ENCODE data around the gene TTC19. TPM values are rescaled to one million over a fixed set of nuclear protein-coding genes. Genes with fewer than 3 reads are reported as not detected.

TTC19 gene
- polyA plus RNA-seq, 1 donor (not counting 4 experiments of a cell fraction or from before 2014, with no cell fraction given): 14.3 TPM

DNA sequence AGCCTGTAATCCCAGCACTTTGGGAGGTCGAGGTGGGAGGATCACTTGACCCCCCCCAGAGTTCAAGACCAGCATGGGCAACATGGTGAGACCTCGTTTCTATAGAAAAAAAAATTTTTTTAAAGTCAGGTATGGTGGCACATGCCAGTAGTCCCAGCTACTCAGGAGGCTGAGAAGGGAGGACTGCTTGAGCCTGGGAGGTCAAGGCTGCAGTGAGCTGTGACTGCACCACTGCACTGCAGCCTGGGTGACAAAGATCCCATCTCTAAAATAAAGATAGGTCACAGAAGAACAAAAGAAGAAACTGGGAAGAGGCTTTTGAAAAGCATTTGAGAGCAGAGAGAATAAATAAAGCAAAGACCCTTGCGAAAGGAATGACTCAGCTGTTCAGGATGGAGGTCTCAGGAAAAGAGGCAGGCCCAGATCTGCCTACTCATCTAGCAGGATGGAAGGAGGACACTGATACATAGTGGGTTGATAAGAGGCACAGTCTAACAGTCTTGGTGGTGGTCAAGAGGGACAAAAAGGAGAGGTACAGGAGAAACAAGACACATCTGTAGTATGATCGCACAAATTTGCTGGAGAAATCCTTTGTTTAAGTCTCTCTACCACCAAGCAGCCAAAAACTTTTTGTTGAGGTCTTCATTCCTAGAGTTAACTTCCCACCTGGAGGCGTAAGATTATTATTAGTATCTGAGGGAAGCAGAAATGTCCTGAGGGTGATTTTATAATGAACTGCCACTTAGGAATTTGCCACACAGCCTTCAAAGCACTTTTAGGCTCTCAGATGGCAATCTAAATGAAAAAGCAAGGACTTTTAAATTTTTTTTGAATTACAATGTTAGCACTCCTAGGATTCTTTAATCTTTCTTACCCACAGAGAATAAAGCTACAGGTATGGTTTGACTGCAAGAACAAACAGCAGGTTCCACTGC is 17.7 kb upstream of the TTC19 start:
- peaks cover 15 to 43% of the 10 kb centered on the region in 2 experiments for H3K36me3 ChIP-seq (ENCODE audit: control insufficient read depth in 2 of 2, extremely low read depth in 1 of 2, insufficient read depth in 2 of 2, low read length in 2 of 2)
- peaks cover 2% of the 10 kb centered on the region for H3K9me1 ChIP-seq (ENCODE audit: control insufficient read depth, extremely low read depth, insufficient read depth, low read length)
- H3K79me2 ChIP-seq (ENCODE audit: control insufficient read depth, insufficient read depth, low read length): peaks cover 10% of the 10 kb centered on the region
- H3K4me2 ChIP-seq (ENCODE audit: control insufficient read depth, extremely low read depth, insufficient read depth, low read depth, low read length): peak overlapping the region; percentile 53
- no peaks in the 10 kb centered on the region for H3K9me3 ChIP-seq (ENCODE audit: control insufficient read depth, low read depth, low read length)
- TF ChIP-seq EZH2 (IDR thresholded peaks at IDR 0.05; ENCODE audit: low read length): no peak
- TF ChIP-seq, protein P1, sequence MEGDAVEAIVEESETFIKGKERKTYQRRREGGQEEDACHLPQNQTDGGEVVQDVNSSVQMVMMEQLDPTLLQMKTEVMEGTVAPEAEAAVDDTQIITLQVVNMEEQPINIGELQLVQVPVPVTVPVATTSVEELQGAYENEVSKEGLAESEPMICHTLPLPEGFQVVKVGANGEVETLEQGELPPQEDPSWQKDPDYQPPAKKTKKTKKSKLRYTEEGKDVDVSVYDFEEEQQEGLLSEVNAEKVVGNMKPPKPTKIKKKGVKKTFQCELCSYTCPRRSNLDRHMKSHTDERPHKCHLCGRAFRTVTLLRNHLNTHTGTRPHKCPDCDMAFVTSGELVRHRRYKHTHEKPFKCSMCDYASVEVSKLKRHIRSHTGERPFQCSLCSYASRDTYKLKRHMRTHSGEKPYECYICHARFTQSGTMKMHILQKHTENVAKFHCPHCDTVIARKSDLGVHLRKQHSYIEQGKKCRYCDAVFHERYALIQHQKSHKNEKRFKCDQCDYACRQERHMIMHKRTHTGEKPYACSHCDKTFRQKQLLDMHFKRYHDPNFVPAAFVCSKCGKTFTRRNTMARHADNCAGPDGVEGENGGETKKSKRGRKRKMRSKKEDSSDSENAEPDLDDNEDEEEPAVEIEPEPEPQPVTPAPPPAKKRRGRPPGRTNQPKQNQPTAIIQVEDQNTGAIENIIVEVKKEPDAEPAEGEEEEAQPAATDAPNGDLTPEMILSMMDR (optimal IDR thresholded peaks at IDR 0.05 in 1 of 3, IDR thresholded peaks at IDR 0.05 in 1 of 3, conservative IDR thresholded peaks at IDR 0.05 in 1 of 3; ENCODE audit: extremely low read depth in 1 of 3, insufficient read depth in 2 of 3, low read length in 3 of 3): no peak
- dilution Hi-C loops (cut with MboI; ENCODE audit: extremely low pct_ligation_motif_present, low sequenced_read_pairs): no loop called here
- no peak overlapping the region for H2AFZ ChIP-seq (ENCODE audit: control insufficient read depth, low read length)
- FAIRE-seq (peak; percentile 85), DNase-seq (ENCODE audit: low read depth, low spot score) (no peak)
- H4K20me1 ChIP-seq (ENCODE audit: control insufficient read depth, extremely low read depth, insufficient read depth, low read length): no peaks in the 10 kb centered on the region
- H3K27me3 ChIP-seq (ENCODE audit: control insufficient read depth, extremely low read depth, insufficient read depth, low read length): no peaks in the 10 kb centered on the region
- H3K9ac ChIP-seq (ENCODE audit: control insufficient read depth, extremely low read depth, insufficient read depth, low read length): no peak overlapping the region
- H3K27ac ChIP-seq (ENCODE audit: control insufficient read depth, insufficient read depth, low read length): peak overlapping the region; percentile 32
- no peak overlapping the region for H3K4me3 ChIP-seq (ENCODE audit: control insufficient read depth in 2 of 3, extremely low read depth in 1 of 3, insufficient read depth in 2 of 3, low read depth in 1 of 3, low read length in 3 of 3)
- peaks cover 32% of the 10 kb centered on the region for H3K4me1 ChIP-seq (ENCODE audit: control insufficient read depth, extremely low read depth, insufficient read depth, low read length)

DNA sequence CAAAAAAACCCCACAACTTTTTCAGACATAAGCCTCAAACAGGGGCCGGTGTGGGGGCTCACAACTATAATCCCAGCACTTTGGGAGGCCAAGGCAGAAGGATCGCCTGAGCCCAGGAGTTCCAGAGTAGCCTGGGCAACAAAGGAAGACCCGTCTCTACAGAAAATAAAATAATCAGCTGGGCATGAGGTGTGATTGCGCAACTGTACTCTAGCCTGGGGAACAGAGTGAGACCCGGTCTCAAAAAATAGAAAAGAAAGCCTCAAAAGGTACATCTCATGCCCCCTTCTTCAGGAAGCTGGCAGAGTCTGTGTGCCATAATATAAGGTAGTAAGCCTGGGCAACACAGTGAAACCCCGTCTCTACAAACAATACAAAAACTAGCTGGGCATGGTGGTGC is 3.3 kb upstream of the TTC19 start:
- Histone ChIP-seq H4K20me1 (ENCODE audit: control insufficient read depth, extremely low read depth, insufficient read depth, low read length) (peaks cover 9% of the 10 kb centered on the region), H3K9ac (ENCODE audit: control insufficient read depth, extremely low read depth, insufficient read depth, low read length) (no peak overlapping the region), H3K4me3 (ENCODE audit: control insufficient read depth in 2 of 3, extremely low read depth in 1 of 3, insufficient read depth in 2 of 3, low read depth in 1 of 3, low read length in 3 of 3) (no peak overlapping the region), H3K27ac (ENCODE audit: control insufficient read depth, insufficient read depth, low read length) (no peak overlapping the region), H3K9me1 (ENCODE audit: control insufficient read depth, extremely low read depth, insufficient read depth, low read length) (no peaks in the 10 kb centered on the region), H3K4me1 (ENCODE audit: control insufficient read depth, extremely low read depth, insufficient read depth, low read length) (peaks cover 8% of the 10 kb centered on the region), H3K79me2 (ENCODE audit: control insufficient read depth, insufficient read depth, low read length) (peaks cover 28% of the 10 kb centered on the region), H3K36me3 (ENCODE audit: control insufficient read depth in 2 of 2, extremely low read depth in 1 of 2, insufficient read depth in 2 of 2, low read length in 2 of 2) (peaks cover 2 to 3% of the 10 kb centered on the region in 2 experiments), H3K27me3 (ENCODE audit: control insufficient read depth, extremely low read depth, insufficient read depth, low read length) (no peaks in the 10 kb centered on the region), H3K4me2 (ENCODE audit: control insufficient read depth, extremely low read depth, insufficient read depth, low read depth, low read length) (no peak overlapping the region), H2AFZ (ENCODE audit: control insufficient read depth, low read length) (no peak overlapping the region), H3K9me3 (ENCODE audit: control insufficient read depth, low read depth, low read length) (no peaks in the 10 kb centered on the region)
- DNase-seq (ENCODE audit: low read depth, low spot score): no peak
- FAIRE-seq: no peak
- dilution Hi-C loops (cut with MboI; ENCODE audit: extremely low pct_ligation_motif_present, low sequenced_read_pairs): no loop called here
- TF ChIP-seq EZH2 (IDR thresholded peaks at IDR 0.05; ENCODE audit: low read length): no peak
- TF ChIP-seq, protein P1 (optimal IDR thresholded peaks at IDR 0.05 in 1 of 3, IDR thresholded peaks at IDR 0.05 in 1 of 3, conservative IDR thresholded peaks at IDR 0.05 in 1 of 3; ENCODE audit: extremely low read depth in 1 of 3, insufficient read depth in 2 of 3, low read length in 3 of 3): no peak
